ENCODE data around the gene EMP3. TPM values are rescaled to one million over a fixed set of nuclear protein-coding genes. Genes with fewer than 3 reads are reported as not detected.

EMP3 gene
- total RNA-seq, 2 experiments from 2014 or later: 21.1 to 33.8 TPM

- Histone ChIP-seq H3K27ac (ENCODE audit: low read depth, low read length, poor library complexity, severe bottlenecking) (peak overlapping the region; percentile 90), H3K79me2 (ENCODE audit: insufficient read depth, low read depth, low read length) (peaks cover 6% of the 10 kb centered on the region; the same call in 1 of the 2 replicates), H3K4me2 (ENCODE audit: low read length) (peak overlapping the region; percentile 95), H3K4me1 (ENCODE audit: insufficient read depth, low read length, poor library complexity, severe bottlenecking) (peaks cover 44% of the 10 kb centered on the region), H2AFZ (ENCODE audit: low read length) (peak overlapping the region; percentile 37; the same call in 1 of the 2 replicates), H3K36me3 (ENCODE audit: insufficient read depth, low read length) (no peaks in the 10 kb centered on the region), H3K9me2 (ENCODE audit: insufficient read depth, low read length) (no peaks in the 10 kb centered on the region), H3K9me3 (ENCODE audit: low read length) (no peaks in the 10 kb centered on the region), H4K20me1 (ENCODE audit: insufficient read depth, low read length) (no peaks in the 10 kb centered on the region), H3K4me3 (ENCODE audit: low read depth, low read length, poor library complexity, severe bottlenecking) (peak overlapping the region; percentile 70)
- TF ChIP-seq CTCF (conservative IDR thresholded peaks at IDR 0.05; ENCODE audit: low read length) (no peak), EZH2phosphoT487 (IDR thresholded peaks at IDR 0.05; ENCODE audit: borderline replicate concordance, low read depth, low read length) (no peak)
- intact Hi-C loops (cut with micrococcal nuclease; ENCODE audit: unreplicated experiment): loop anchor here (2.0 kb wide), 1 partner anchor 78 kb away; no protein-coding TSS in a partner anchor
- peak; percentile 97 for DNase-seq (ENCODE audit: low spot score)
- BruUV-seq (replicated peaks): no TSS peak
- ChIA-PET POLR2A (interaction anchor here (1.2 to 4.4 kb wide), 4 partner anchors 9 to 298 kb away, joined by 3 to 44 read pairs (median 10); partner anchors contain the start of genes RPL18 and SPHK2), CTCF (ENCODE audit: unreplicated experiment) (interaction anchor here (0.6 to 2.1 kb wide), 4 partner anchors 9 to 13 kb away, joined by 3 to 8 read pairs (median 6); no protein-coding TSS in a partner anchor)
These were observed 4.1 kb upstream of the EMP3 start for GRCh38 chr19:48321372-48321621.

GRCh38 chr19:48321622-48322591 lies 3.4 kb upstream of the EMP3 start:
- intact Hi-C loops (cut with micrococcal nuclease; ENCODE audit: unreplicated experiment): loop anchor here (1.0 to 2.0 kb wide), 2 partner anchors 8 to 77 kb away; no protein-coding TSS in a partner anchor
- BruUV-seq (replicated peaks): TSS peak; percentile 94
- H3K9me3 ChIP-seq (ENCODE audit: low read length): no peaks in the 10 kb centered on the region
- H2AFZ ChIP-seq (ENCODE audit: low read length): peak overlapping the region; percentile 37; the same call in 1 of the 2 replicates
- no peaks in the 10 kb centered on the region for H3K9me2 ChIP-seq (ENCODE audit: insufficient read depth, low read length)
- TF ChIP-seq CTCF (conservative IDR thresholded peaks at IDR 0.05; ENCODE audit: low read length): no peak
- TF ChIP-seq EZH2phosphoT487 (IDR thresholded peaks at IDR 0.05; ENCODE audit: borderline replicate concordance, low read depth, low read length): no peak
- peak; percentile 98 for DNase-seq (ENCODE audit: low spot score)
- ChIA-PET CTCF (ENCODE audit: unreplicated experiment) (interaction anchor here (1.0 to 2.1 kb wide), 3 partner anchors 8 to 12 kb away, joined by 6 to 8 read pairs (median 6); no protein-coding TSS in a partner anchor), POLR2A (interaction anchor here (1.2 to 4.4 kb wide), 4 partner anchors 8 to 297 kb away, joined by 3 to 44 read pairs (median 10); partner anchors contain the start of genes RPL18 and SPHK2)
- no peaks in the 10 kb centered on the region for H3K36me3 ChIP-seq (ENCODE audit: insufficient read depth, low read length)
- H3K27ac ChIP-seq (ENCODE audit: low read depth, low read length, poor library complexity, severe bottlenecking): peak overlapping the region; percentile 90
- peaks cover 6% of the 10 kb centered on the region; the same call in 1 of the 2 replicates for H3K79me2 ChIP-seq (ENCODE audit: insufficient read depth, low read depth, low read length)
- peaks cover 44% of the 10 kb centered on the region for H3K4me1 ChIP-seq (ENCODE audit: insufficient read depth, low read length, poor library complexity, severe bottlenecking)
- H3K4me3 ChIP-seq (ENCODE audit: low read depth, low read length, poor library complexity, severe bottlenecking): peak overlapping the region; percentile 70
- peak overlapping the region; percentile 95 for H3K4me2 ChIP-seq (ENCODE audit: low read length)
- H4K20me1 ChIP-seq (ENCODE audit: insufficient read depth, low read length): no peaks in the 10 kb centered on the region
